Superior temporal gyrus (tissue), 1 donor: ENCODE measurements around the gene CREB3L2.

Experiments used
- DNase-seq: peaks from one replicate; pipeline ENCODE4 v3.0.0-alpha.2; 2016; ENCODE audit errors: extremely low spot score

CREB3L2 gene

DNA sequence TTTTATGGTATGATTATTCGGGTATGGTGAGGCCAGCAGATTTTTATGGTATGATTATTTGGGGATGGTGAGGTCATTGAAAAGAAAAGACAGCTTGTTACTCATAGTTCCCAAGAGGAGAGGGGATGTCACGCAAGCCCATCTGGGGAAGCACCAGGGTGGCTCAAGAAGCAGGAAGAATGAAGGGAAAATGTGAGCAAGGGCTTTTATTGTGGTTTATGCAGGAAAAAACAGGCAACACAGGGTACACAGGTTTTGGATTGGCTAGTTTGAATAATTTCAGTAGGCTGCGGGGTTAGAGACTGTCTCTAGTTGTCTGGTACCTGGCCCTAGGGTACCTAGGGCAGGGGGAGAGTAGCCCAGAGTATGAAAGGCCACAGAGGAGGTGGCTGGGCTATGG is 128.4 kb downstream of the CREB3L2 start:
- no peak for DNase-seq

DNA sequence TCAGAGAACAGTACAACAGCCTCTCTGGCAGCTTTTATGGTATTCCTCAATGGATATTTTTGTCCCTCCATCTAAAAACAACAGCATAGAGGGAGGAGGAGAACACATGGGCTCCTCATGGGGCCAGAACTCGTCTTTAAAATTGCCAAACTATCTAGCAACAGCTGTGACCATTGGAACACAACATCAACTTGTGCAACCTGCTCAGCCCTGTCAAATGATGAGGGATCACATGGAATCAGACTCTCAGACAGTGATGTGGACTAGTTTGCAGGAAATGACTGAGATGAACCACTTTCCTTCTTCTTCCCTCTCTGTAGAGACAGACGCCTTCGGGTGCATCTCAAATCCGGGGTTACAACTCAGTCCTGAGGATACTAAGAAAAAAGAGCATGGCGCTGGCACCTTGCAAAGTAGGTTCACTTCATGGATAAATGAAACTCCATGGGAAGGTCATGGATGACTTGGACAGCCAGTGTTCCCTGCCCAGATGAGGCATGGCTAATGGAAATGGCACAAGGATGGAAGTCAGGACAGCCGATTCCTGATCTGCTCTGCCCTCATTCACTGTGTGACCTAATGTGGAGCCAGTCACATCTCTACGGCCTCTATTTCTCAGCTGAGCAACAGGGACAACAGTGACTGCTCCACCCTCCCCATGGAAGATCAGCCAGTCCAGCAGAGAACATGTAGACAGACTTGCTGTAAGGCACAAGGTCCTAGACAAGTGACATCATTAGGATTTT is 130.5 kb downstream of the CREB3L2 start:
- no peak for DNase-seq

DNA sequence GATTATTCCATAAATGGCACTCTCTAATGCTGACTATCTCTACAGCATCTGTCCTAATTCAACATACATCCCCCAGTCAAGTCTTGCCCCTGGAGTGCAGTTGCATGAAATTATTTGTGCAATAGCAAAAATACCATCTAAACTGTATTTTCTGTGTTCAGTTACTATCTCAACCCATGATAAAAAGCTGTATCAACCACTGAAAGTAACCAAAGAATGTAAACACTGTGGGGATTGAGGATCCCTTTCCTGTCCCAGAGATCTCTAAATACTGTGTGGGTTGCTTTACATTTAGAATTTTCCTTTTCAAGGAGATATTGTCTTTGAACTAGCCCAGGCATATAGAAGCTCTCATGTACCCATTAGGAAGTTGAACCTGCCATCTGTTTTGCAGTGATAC is 131.2 kb downstream of the CREB3L2 start:
- no peak for DNase-seq

- no peak for DNase-seq
These were observed 131.8 kb downstream of the CREB3L2 start for GRCh38 chr7:137870078-137870477.

DNA sequence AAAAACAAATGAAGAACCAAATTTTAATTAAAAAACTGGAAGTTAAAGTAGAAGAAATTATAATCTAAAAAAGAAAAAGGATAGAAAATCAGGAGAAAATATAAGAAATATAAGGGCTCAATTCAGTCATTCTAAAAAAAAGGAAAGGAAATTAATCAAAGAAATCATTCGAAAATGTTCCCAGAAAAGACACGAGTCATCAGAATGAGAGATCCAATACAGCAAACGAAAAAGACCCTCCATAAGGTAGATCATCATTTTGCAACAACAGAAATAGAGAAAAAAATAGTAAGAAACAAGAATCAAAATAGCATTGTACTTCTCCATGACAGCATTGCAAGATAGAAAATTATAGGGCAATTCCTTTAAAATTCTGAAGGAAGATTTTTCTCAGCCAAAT is 132.6 kb downstream of the CREB3L2 start:
- no peak for DNase-seq

- DNase-seq = no peak
These were observed 134.6 kb downstream of the CREB3L2 start for GRCh38 chr7:137867289-137867688.

DNA sequence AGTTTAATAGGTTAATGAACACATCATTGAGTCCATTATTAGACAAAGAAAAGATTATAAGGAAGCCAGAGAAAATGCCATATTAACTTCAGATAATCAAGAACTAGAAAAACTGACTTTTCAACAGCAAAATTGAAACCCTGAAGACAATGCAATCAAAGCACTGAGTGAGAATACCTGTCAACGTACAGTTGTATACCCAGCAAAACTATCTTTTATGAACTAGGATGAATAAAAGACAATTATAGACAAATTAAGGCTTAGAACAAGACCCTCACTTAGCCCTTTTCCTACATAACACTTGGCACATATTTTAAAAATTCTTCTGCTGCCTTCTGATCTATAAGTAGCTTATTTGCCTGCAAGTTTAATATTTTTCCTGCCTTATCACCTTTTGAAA is 136.1 kb downstream of the CREB3L2 start:
- no peak for DNase-seq

- no peak for DNase-seq
These were observed 138.9 kb downstream of the CREB3L2 start for GRCh38 chr7:137862964-137863363.

GRCh38 chr7:137862358-137862757 is 139.5 kb downstream of the CREB3L2 start:
- DNase-seq = no peak

DNA sequence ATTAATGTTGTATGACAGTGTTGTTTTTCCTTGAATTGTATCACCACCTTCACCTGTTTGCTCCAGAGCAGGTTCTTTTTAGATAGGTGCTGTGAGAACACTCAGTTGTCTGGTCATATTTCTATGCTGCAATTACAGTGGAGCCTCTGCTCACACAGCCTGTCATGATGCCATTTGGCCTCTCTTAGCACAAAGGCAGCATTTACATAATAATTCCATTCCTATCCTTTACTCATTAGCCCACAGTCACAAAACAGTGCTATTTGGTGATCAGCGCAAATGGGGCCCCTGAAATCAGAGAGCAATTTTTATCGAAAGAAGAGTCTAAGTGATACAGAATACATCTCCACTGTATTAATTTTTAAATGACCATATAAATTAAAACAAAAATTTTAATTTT is 141.3 kb downstream of the CREB3L2 start:
- no peak for DNase-seq

DNA sequence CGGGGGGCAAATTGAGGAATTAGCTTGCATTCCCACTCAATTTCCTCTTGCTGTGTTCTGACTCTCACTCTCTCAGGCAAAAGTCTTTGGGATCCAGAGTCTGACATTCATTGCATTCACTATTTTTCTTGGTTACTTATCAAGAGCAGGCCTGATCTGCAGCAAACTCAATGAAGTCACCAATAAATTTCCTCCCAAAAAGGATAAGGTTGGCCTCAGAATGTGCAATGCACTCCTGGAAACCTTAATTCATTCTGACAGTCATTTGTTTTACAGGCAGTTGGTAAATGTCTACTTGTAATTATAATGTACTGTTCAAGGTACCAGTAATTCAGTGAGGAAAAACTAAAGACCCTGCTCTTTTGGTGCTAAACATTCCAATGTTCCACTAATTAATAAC is 148.8 kb downstream of the CREB3L2 start:
- DNase-seq = no peak

DNA sequence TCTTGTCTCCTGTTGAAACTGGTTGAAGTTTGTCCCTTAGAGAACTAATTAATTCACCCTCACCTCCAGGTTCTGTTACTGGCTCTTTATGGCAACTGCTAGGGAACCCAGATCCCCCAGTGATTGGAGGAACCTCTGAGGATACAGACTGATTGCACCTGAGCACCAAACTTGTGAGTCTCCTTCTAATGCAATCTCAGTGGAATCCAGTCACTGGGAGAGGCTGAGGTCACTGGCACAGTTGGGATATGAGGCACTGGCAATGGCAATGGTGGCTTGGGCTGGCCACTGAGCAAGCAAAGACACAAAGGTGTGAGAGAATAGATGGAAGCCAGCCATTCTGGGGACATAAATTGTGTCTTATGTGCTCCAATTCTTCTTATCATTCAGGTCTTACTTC is 149.8 kb downstream of the CREB3L2 start:
- no peak for DNase-seq

DNA sequence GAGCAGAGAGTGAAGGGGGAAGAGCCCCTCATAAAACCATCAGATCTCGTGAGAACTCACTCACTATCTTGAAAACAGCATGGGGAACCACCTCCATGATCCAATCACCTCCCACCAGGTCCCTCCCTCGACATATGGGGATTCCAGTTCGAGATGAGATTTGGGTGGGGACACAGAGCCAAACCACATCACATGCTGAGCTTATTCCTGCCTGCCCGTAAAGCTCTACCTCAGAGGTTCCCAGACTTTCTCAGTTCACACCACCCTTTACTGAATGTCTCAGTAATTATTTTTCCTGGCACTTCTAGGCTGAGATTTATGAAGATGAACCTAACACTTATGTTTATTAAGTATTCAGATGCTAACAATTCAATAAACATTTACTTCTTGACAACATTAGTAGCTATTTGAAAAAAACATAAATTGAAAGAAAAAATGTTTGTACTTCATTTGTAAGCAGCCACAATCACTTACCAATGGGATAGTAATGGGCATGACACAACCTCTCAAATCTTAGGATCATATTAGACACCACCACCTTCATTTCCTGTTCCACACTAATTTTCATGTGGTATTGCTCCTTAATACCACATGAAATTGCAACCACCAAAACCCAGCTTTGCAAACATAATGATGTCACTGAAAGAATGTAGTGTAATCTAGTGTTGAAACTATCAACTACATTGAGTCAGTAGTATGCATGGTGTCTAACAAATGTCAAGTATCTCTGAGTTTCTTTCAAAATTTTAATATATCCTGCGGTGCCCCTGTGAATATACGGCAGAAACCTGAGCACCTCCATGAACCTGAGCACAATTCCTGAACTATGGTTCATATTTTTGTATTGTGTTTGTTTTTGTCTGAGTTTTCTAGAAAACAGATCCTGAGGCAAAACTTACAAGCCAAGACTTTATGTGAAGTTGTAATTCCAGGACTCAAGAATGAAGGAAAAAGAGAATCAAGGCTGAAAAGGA is 150.6 kb downstream of the CREB3L2 start:
- DNase-seq = no peak

DNA sequence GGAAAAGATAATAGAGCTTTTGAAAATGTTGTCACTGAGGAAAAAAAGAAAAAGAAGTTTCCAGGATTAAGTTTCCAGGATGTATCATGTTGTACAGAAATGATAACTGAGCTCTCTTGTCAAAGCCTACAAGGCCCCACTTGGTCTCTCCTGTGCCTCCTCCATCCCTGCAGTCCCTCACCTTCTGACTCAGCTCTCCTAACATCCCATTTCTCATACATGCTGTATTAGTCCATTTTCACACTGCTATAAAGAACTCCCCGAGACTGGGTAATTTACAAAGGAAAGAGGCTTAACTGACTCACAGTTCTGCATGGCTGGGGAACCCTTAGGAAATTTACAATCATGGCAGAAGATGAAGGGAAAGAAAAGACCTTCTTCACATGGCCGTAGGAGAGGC is 151.3 kb downstream of the CREB3L2 start:
- DNase-seq = no peak

DNA sequence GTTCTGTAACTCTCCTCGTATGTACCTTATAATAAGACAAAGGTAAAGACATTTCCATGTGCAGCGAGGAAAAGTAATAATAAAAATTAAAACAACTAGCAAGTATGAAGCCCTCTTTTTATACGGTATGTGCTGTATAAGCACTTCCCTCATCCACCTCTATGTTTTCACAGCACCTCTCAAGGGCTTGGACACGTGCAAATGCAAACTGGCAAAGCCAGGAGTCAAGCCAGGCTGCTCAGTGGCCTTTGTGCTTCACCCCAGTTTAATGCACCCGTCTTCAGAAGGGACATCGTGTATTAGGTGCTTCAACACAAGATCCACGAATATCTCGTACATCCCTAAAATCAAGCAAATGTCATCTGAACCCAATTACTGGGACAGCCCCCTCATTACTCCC is 153.8 kb downstream of the CREB3L2 start:
- no peak for DNase-seq

DNA sequence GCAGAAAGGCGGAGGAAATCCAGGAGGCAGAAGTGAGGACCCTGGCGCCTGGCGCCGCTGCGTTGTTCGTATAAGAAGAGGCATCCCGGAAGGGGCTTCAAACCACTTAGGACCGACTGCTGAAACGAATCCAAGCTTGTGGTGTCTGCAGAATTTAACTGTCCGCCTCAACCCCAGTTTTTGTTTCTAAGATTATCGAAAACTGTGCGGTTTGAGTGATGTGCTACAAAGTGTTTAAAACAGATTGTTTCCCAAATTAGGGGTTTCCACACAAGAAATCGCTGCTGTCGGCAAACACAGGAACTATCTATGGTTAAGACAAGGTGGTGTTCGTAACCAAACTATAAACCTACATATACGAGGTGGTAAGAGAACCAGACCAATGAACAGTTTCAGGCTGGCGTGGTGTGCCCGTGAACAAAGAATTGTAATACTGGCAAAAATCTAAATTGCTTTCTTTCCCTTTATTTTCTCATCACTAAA is 154.3 kb downstream of the CREB3L2 start:
- DNase-seq = peak; percentile 47

DNA sequence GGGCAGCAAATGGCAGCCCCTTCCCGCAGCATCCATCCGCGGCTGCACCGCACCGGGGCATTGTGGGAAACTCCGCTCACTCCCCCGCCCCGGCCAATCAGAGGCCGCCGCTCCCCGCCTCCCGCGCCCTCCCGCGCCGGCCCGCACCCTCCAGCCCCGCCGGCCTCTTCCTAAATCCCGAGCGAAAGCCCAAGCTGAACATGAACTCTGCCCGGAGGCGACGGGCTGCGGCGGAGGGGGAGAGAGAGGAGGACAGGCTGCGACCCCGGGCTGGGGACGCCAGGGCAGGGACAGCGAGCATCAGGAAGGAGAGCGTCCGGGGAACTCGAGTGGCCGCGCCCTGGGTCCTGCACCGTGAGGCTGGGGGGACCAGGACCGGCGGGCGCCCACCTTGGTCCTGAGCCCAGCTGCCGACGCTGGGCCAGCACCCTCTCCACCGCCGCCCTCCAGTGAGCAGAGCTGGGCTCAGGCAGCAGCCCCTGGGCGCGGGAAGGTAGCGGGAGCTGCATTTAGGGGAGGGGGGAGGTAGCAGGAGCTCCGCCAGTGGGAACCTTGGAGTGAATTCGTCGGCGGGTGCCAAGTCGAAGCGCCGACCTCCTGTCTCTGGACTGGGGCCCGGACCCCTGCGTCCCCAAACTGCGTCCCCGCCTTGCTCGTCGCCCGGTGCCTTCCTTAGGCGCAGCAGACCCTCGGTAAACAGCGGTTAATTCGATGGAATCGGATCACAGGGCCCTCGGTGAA is 154.9 kb downstream of the CREB3L2 start, which contains the start of gene DGKI:
Gene DGKI (minus strand): TSS at position 148 of the 741 bp plus-strand sequence.
- DNase-seq = peak; percentile 79

- no peak for DNase-seq
These were observed 155.4 kb downstream of the CREB3L2 start for GRCh38 chr7:137846549-137846826.

- DNase-seq = peak; percentile 33
These were observed 157.0 kb downstream of the CREB3L2 start for GRCh38 chr7:137844677-137845425.

- no peak for DNase-seq
These were observed 161.7 kb downstream of the CREB3L2 start for GRCh38 chr7:137839903-137840779.
